ENCODE data around the gene ALDH3A2.

DNA sequence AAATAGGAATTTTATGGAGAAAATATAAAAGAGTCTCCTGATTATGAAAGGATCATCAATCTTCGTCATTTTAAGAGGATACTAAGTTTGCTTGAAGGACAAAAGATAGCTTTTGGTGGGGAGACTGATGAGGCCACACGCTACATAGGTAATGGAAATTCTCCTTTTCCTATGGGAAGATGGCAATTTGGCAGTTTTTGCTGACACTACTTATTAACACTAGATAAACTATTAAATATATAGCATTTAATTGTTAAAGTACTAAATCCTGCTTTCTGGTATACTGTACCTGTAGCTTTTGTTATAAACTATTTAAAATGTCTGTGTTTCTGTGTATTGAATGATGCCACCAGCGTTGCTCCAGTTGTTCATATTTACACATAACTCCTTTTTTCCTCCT is 12.6 kb downstream of the ALDH3A2 start:
- TF ChIP-seq, protein P1, sequence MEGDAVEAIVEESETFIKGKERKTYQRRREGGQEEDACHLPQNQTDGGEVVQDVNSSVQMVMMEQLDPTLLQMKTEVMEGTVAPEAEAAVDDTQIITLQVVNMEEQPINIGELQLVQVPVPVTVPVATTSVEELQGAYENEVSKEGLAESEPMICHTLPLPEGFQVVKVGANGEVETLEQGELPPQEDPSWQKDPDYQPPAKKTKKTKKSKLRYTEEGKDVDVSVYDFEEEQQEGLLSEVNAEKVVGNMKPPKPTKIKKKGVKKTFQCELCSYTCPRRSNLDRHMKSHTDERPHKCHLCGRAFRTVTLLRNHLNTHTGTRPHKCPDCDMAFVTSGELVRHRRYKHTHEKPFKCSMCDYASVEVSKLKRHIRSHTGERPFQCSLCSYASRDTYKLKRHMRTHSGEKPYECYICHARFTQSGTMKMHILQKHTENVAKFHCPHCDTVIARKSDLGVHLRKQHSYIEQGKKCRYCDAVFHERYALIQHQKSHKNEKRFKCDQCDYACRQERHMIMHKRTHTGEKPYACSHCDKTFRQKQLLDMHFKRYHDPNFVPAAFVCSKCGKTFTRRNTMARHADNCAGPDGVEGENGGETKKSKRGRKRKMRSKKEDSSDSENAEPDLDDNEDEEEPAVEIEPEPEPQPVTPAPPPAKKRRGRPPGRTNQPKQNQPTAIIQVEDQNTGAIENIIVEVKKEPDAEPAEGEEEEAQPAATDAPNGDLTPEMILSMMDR (IDR thresholded peaks at IDR 0.05), result no peak
- TF ChIP-seq POLR2A (IDR thresholded peaks at IDR 0.05) (no peak), EP300 (IDR thresholded peaks at IDR 0.05) (no peak), POLR2AphosphoS5 (IDR thresholded peaks at IDR 0.05) (no peak)

All from stomach (tissue), 4 donors.